GM23338 (cell line): ENCODE measurements around the gene LANCL3.

Experiments used
- CREB1 ChIP-seq: fragments of 250-450 bp; sonication (Bioruptor Pico); IDR thresholded peaks from 2 replicates; pipeline ENCODE4 v1.5.0; 2020; ENCODE audit warnings: low read depth, mild to moderate bottlenecking, moderate library complexity
- CTCF ChIP-seq, 2 experiments: fragments of 200-600 bp in 1 of 2; sonication (generic) in 1 of 2; conservative IDR thresholded peaks; 2 replicates each; pipeline versions ENCODE4 v1.5.1 to v1.6.1; 2016 to 2017; ENCODE audit warnings: antibody characterized with exemption in 2 of 2, low read depth in 2 of 2, mild to moderate bottlenecking in 2 of 2, moderate library complexity in 1 of 2
- EZH2 ChIP-seq: fragments of 200-600 bp; sonication (generic); IDR thresholded peaks from one replicate; pipeline ENCODE4 v1.8.0; 2017; ENCODE audit warnings: antibody characterized with exemption, mild to moderate bottlenecking, low read depth; ENCODE audit not compliant: unreplicated experiment
- EZH2phosphoT487 ChIP-seq: fragments of 200-600 bp; sonication (generic); IDR thresholded peaks from one replicate; pipeline ENCODE4 v1.8.1; 2018; ENCODE audit warnings: antibody characterized with exemption; ENCODE audit not compliant: unreplicated experiment
- POLR2AphosphoS5 ChIP-seq: IDR thresholded peaks from 2 replicates; pipeline ENCODE4 v1.6.1; 2016; ENCODE audit warnings: antibody characterized with exemption, low read depth
- REST ChIP-seq: IDR thresholded peaks from one replicate; pipeline ENCODE4 v1.6.1; 2018; ENCODE audit warnings: antibody characterized with exemption; ENCODE audit not compliant: unreplicated experiment
- STAT1 ChIP-seq: IDR thresholded peaks from one replicate; pipeline ENCODE4 v1.6.1; 2016; ENCODE audit warnings: antibody characterized with exemption; ENCODE audit not compliant: unreplicated experiment
- ZNF462 ChIP-seq: fragments of 250-450 bp; sonication (Bioruptor Pico); IDR thresholded peaks from 2 replicates; pipeline ENCODE4 v1.5.0; 2020; ENCODE audit warnings: mild to moderate bottlenecking, moderate library complexity

GRCh38 chrX:37722595-37722994, 151.1 kb downstream of the LANCL3 start:
- TF ChIP-seq CTCF (conservative IDR thresholded peaks at IDR 0.05; ENCODE audit: low read depth in 2 of 2) (no peak), EZH2phosphoT487 (no peak), ZNF462 (CRISPR knock-in tag) (no peak), CREB1 (CRISPR knock-in tag) (no peak), POLR2AphosphoS5 (no peak), REST (no peak), STAT1 (no peak), EZH2 (no peak)
